Measurements from ENCODE around the gene ABHD8.

ABHD8 gene

DNA sequence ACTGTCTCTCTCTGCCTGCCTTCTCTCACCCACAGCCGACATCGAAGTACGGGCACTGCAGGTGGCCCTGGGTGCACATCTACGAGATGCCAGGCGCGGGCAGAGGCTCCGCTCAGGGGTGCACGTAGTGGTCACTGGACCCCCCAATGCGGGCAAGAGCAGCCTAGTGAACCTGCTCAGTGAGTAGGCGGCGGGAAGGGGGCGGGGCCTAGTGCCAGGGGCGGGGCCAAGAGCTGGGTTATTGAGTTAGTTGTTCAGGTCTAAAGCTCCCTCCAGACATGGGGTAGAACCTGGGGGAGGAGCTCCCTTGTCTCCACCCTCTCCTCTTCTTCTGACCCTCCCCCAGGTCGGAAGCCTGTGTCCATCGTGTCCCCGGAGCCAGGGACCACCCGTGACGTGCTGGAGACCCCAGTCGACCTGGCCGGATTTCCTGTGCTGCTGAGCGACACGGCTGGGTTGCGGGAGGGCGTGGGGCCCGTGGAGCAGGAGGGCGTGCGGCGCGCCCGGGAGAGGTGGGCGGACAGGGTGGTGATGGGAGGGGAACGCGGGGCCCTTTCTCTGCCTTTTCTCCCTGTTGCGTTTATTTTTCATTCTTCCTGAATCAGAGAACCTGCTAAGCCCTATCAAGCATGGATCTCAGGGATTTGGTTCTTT lies 36.0 kb upstream of the ABHD8 start:
- H3K4me1 ChIP-seq (ENCODE audit: control insufficient read depth, insufficient read depth, low read length): peaks cover 12% of the 10 kb centered on the region
- no peak overlapping the region for H3K4me3 ChIP-seq (ENCODE audit: low read length)
- no peak overlapping the region for H3K9ac ChIP-seq (ENCODE audit: low read length)
- no peaks in the 10 kb centered on the region for H3K27me3 ChIP-seq (ENCODE audit: control insufficient read depth, insufficient read depth, low read length)
- no peak overlapping the region for H3K27ac ChIP-seq (ENCODE audit: low read depth, low read length)
- H3K36me3 ChIP-seq (ENCODE audit: control insufficient read depth, insufficient read depth, low read length): no peaks in the 10 kb centered on the region

GRCh38 chr19:17338433-17339078 lies 35.3 kb upstream of the ABHD8 start:
- Histone ChIP-seq H3K4me3 (ENCODE audit: low read length) (peak overlapping the region; percentile 84), H3K36me3 (ENCODE audit: control insufficient read depth, insufficient read depth, low read length) (no peaks in the 10 kb centered on the region), H3K27ac (ENCODE audit: low read depth, low read length) (no peak overlapping the region), H3K9ac (ENCODE audit: low read length) (no peak overlapping the region), H3K4me1 (ENCODE audit: control insufficient read depth, insufficient read depth, low read length) (peaks cover 12% of the 10 kb centered on the region), H3K27me3 (ENCODE audit: control insufficient read depth, insufficient read depth, low read length) (no peaks in the 10 kb centered on the region)

GRCh38 chr19:17337675-17338432 lies 34.6 kb upstream of the ABHD8 start:
- peak overlapping the region; percentile 84 for H3K4me3 ChIP-seq (ENCODE audit: low read length)
- H3K27ac ChIP-seq (ENCODE audit: low read depth, low read length): peak overlapping the region; percentile 58
- H3K9ac ChIP-seq (ENCODE audit: low read length): peak overlapping the region; percentile 89
- peaks cover 12% of the 10 kb centered on the region for H3K4me1 ChIP-seq (ENCODE audit: control insufficient read depth, insufficient read depth, low read length)
- H3K36me3 ChIP-seq (ENCODE audit: control insufficient read depth, insufficient read depth, low read length): no peaks in the 10 kb centered on the region
- H3K27me3 ChIP-seq (ENCODE audit: control insufficient read depth, insufficient read depth, low read length): no peaks in the 10 kb centered on the region

DNA sequence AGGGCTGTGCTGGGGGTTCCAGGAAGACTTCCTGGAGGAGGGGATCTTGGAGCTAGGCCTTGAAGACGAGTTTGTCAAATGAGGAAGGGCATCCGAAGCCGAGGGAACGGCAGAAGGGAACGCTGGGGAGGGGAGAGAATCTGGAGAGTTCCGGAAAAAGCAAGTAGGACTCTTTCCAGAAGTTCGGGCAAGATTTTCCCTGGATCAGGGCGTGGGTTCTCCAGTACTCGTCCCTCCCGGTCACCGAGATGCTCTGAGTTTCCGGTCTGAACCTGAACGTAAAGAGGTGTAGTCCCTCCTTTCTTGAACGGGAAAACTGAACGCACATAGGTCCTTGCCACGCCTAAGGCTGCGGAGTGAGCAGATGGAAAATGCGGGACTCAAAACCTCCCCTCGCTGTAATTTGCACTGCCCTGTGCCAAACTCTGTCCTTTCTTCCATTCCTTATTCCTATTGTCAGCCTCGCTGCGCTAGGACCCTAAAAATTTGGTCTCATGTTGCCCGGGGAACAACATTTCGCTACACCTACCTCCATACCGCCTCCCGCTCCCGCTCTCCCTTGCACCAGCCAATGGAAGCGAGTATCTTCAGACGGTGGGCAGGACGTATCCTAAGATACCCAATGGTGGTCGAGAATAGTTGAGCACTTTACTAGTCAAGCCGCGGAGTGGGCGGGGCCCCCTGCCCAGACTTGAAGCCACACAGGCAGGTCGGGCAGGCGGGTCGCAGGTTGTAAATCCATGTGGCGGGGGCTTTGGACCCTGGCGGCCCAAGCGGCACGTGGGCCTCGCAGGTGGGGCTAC lies 33.8 kb upstream of the ABHD8 start, which contains the start of gene GTPBP3:
Gene GTPBP3 (plus strand): TSS at position 682 of the 803 bp plus-strand sequence. CDS start 59 bp downstream, at position 741.
- Histone ChIP-seq H3K4me3 (ENCODE audit: low read length) (peak within 1 kb of the TSS; percentile 84), H3K27me3 (ENCODE audit: control insufficient read depth, insufficient read depth, low read length) (no peaks in the 10 kb centered on the region), H3K9ac (ENCODE audit: low read length) (peak within 1 kb of the TSS; percentile 89), H3K36me3 (ENCODE audit: control insufficient read depth, insufficient read depth, low read length) (no peaks in the 10 kb centered on the region), H3K27ac (ENCODE audit: low read depth, low read length) (peak within 1 kb of the TSS; percentile 88), H3K4me1 (ENCODE audit: control insufficient read depth, insufficient read depth, low read length) (peaks cover 12% of the 10 kb centered on the region)

DNA sequence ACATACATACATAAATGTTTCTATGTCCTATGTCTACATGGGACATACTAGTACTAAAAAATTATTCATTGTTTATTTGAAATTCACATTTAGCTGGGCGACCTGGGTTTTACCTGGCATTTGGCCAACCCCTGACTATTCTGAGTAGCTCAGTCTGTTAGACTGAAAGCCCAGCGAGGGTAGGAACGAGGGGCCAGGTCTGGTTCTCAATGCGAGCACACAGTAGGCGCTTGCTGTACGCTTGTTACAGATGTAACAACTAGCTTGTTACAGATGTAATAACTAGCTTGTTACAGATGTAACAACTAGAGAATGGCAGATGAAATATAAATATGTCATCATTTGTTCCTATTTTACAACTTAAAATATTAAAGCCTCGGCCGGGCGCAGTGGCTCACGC lies 32.4 kb upstream of the ABHD8 start:
- Histone ChIP-seq H3K27me3 (ENCODE audit: control insufficient read depth, insufficient read depth, low read length) (no peaks in the 10 kb centered on the region), H3K36me3 (ENCODE audit: control insufficient read depth, insufficient read depth, low read length) (no peaks in the 10 kb centered on the region), H3K27ac (ENCODE audit: low read depth, low read length) (no peak overlapping the region), H3K4me1 (ENCODE audit: control insufficient read depth, insufficient read depth, low read length) (peaks cover 12% of the 10 kb centered on the region), H3K4me3 (ENCODE audit: low read length) (peak overlapping the region; percentile 79), H3K9ac (ENCODE audit: low read length) (no peak overlapping the region)

DNA sequence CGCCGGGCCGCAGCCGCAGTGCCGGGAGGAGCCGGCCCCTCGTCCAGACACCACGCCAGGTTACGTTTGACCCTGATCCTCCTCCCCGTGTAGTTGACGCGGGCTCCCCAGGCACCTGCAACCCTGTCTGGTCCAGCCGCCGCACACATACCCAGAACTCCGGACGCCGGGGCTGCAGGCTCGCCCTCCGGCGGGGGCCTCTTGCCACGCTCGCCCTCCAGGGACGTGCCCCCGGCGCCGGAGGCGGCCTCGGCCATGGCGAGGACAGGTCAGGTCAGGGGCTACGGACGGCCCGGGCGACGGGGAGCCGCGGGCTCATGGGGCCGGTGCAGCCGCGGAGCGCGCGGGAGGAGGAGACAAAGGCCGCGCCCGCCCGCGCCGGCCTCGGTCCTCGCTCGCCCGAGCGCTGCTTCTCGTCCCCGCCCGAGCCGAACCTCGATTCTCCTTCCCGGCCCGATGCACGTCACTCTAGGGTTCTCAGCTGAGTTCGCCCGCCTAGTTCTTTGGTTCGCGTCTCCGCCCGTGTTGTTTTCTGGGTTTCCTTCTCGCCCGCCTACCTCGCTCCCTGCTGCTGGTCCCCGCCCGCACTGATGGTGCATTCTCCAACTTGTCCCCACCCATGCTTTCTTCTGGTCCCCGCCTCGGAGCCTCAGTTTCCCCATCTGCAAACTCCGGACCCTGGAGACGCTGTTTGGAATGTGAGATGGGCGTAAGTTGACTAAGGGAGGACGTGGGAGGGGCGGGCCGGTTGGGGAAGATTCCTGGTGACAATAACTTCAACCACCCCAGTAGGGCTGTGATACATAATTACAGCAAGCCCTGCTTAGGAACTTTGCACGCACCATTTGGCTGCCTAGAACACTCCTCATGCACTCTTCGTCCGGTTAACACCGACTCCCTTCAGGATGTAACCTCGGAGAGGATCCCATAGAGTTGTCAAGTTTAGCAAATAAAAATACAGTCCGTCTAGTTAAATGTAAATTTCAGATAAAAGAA lies 31.5 kb upstream of the ABHD8 start, which contains the start of gene ANO8:
Gene ANO8 (minus strand): TSS at position 442 of the 996 bp plus-strand sequence. CDS start 185 bp downstream, at position 257.
- Histone ChIP-seq H3K27ac (ENCODE audit: low read depth, low read length) (no peak within 1 kb of the TSS), H3K9ac (ENCODE audit: low read length) (no peak within 1 kb of the TSS), H3K4me3 (ENCODE audit: low read length) (peak within 1 kb of the TSS; percentile 79), H3K4me1 (ENCODE audit: control insufficient read depth, insufficient read depth, low read length) (peaks cover 12% of the 10 kb centered on the region), H3K27me3 (ENCODE audit: control insufficient read depth, insufficient read depth, low read length) (peaks cover 3% of the 10 kb centered on the region), H3K36me3 (ENCODE audit: control insufficient read depth, insufficient read depth, low read length) (no peaks in the 10 kb centered on the region)

DNA sequence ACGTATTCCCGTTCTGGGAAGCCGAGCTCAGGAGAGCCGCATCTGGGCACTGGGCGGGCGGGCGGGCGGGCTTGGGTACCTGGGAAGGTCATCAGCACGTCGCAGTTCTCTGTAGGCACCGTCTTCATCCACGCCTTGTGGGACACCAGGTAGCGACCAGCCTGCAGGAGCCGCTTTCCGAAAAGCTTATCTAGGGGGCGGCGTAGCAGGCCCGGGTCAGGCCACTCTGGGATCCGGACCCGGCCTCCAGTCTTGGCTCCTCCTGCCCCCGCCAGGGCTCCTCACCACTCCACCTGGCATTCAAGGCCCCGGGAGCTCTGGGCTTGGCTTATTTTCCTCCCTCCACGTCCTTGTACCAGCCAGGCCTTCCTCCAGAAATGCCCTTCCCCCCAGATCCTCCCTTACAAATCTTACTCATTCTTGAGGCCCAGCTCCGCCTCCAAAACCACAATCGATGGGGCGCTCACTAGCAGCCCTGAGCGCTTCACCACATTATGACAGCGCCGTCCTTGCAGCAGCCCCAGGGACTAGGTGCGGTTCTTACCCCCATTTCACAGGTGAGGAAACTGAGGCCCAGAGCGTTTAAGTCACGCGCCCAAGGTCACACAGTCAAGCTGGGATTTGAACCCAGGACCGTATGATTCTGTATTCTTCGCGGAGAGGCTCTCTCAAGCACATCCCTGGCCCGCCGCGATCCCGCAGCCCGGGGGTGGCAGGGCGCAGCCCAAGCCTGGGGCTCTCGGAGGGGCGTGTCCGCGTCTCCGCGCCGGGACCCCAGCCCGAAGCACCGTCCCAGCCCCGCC lies 30.6 kb upstream of the ABHD8 start:
- Histone ChIP-seq H3K36me3 (ENCODE audit: control insufficient read depth, insufficient read depth, low read length) (no peaks in the 10 kb centered on the region), H3K27me3 (ENCODE audit: control insufficient read depth, insufficient read depth, low read length) (peaks cover 10% of the 10 kb centered on the region), H3K4me1 (ENCODE audit: control insufficient read depth, insufficient read depth, low read length) (peaks cover 12% of the 10 kb centered on the region), H3K4me3 (ENCODE audit: low read length) (peak overlapping the region; percentile 79), H3K27ac (ENCODE audit: low read depth, low read length) (no peak overlapping the region), H3K9ac (ENCODE audit: low read length) (no peak overlapping the region)

DNA sequence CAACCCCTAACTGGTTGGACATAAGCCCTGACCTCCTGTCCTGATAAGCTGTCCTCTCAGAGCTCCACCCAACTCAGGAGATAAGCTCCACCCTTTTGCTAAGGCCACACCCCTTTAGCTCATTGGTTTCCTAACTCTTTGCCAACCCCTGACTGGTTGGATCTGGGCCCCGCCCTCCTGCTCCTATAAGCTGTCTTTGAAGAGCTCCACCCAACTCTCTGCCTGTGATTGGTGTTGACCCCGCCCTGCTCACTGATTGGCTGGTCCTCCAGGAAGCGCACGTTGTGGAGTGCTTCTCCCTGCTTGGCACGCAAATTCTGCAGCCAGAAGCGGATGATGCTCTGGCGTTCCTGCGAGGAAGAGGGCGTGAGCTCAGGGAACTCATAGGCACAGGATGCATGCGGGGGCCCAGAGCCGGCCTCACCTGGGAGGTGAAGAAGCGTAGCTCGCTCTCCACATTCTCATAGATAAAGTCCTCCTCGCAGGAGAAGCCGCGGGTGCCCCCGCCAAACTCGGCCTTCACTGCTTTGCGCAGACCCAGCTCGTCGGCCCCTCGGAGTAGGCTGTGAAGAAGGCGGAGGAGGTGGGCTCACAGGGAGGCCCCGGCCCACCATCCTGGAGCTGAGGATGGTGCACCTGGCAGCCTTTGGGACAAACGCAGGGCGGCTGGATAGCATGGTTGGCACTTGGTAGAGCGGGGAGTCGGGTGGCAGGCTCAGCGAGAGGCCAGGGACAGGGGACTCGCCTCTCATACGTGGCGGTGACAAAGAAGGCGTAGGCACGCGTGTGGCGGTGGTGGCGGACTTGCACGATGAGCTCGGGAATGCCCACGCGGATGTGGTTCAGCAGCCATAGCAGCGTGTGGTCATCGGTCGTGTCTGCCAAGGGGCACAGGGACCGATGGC lies 29.7 kb upstream of the ABHD8 start:
- Histone ChIP-seq H3K36me3 (ENCODE audit: control insufficient read depth, insufficient read depth, low read length) (no peaks in the 10 kb centered on the region), H3K27me3 (ENCODE audit: control insufficient read depth, insufficient read depth, low read length) (peaks cover 10% of the 10 kb centered on the region), H3K9ac (ENCODE audit: low read length) (no peak overlapping the region), H3K27ac (ENCODE audit: low read depth, low read length) (no peak overlapping the region), H3K4me1 (ENCODE audit: control insufficient read depth, insufficient read depth, low read length) (peaks cover 11% of the 10 kb centered on the region), H3K4me3 (ENCODE audit: low read length) (no peak overlapping the region)

DNA sequence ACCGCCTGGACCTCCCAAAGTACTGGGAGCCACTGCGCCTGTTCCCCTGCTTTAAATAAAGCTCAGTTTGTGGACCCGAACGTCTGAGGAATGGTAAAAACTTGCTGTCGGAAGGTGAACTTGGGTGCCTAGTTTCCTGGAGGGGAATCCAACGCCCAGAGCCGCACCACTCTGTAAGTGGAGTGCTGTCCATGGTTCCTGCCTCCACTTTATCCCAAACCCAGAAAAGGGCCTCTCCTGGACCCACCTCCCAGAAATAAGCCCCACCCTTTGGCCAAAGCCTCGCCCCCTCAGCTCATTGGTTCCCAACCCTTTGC lies 29.1 kb upstream of the ABHD8 start:
- peaks cover 8% of the 10 kb centered on the region for H3K4me1 ChIP-seq (ENCODE audit: control insufficient read depth, insufficient read depth, low read length)
- H3K4me3 ChIP-seq (ENCODE audit: low read length): no peak overlapping the region
- H3K27me3 ChIP-seq (ENCODE audit: control insufficient read depth, insufficient read depth, low read length): peaks cover 10% of the 10 kb centered on the region
- no peak overlapping the region for H3K27ac ChIP-seq (ENCODE audit: low read depth, low read length)
- no peaks in the 10 kb centered on the region for H3K36me3 ChIP-seq (ENCODE audit: control insufficient read depth, insufficient read depth, low read length)
- no peak overlapping the region for H3K9ac ChIP-seq (ENCODE audit: low read length)

- peaks cover 10% of the 10 kb centered on the region for H3K27me3 ChIP-seq (ENCODE audit: control insufficient read depth, insufficient read depth, low read length)
- no peak overlapping the region for H3K9ac ChIP-seq (ENCODE audit: low read length)
- no peaks in the 10 kb centered on the region for H3K36me3 ChIP-seq (ENCODE audit: control insufficient read depth, insufficient read depth, low read length)
- H3K4me3 ChIP-seq (ENCODE audit: low read length): no peak overlapping the region
- peaks cover 8% of the 10 kb centered on the region for H3K4me1 ChIP-seq (ENCODE audit: control insufficient read depth, insufficient read depth, low read length)
- H3K27ac ChIP-seq (ENCODE audit: low read depth, low read length): no peak overlapping the region
Measured at GRCh38 chr19:17331045-17331558, 27.9 kb upstream of the ABHD8 start.
